CD4-positive, alpha-beta T cell treated with Interleukin-1 beta for 1 hour (primary cell): ENCODE data around the gene CDC34.
A peak's percentile ranks its signal among the peaks of the same experiment; 100 is the strongest.

Experiments
- DNase-seq, 2 donors: peaks; one replicate each; pipeline ENCODE4 v3.0.0-alpha.2; 2020 to 2022

CDC34 gene

GRCh38 chr19:497869-498510 lies 33.6 kb upstream of the CDC34 start:
- no peak for DNase-seq

DNA sequence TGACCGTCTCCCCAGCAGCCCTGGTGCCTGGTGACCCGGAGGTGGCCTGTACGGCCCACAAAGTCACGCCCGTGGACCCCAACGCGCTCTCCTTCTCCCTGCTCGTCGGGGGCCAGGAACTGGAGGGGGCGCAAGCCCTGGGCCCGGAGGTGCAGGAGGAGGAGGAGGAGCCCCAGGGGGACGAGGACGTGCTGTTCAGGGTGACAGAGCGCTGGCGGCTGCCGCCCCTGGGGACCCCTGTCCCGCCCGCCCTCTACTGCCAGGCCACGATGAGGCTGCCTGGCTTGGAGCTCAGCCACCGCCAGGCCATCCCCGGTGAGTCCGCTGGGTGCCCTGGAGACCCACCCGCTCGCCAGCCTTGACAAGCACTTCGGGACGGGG lies 33.1 kb upstream of the CDC34 start:
- DNase-seq, result no peak

GRCh38 chr19:498977-499623 lies 32.5 kb upstream of the CDC34 start:
- DNase-seq, result no peak

DNA sequence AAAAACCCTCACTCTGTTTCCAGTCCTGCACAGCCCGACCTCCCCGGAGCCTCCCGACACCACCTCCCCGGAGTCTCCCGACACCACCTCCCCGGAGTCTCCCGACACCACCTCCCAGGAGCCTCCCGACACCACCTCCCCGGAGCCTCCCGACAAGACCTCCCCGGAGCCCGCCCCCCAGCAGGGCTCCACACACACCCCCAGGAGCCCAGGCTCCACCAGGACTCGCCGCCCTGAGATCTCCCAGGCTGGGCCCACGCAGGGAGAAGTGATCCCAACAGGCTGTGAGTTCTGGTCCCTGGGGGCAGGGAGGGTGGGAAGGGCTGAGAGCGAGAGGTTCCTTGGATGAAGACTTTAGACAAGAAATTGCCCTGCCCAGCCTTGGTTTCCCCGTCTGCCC lies 29.9 kb upstream of the CDC34 start:
- no peak for DNase-seq

DNA sequence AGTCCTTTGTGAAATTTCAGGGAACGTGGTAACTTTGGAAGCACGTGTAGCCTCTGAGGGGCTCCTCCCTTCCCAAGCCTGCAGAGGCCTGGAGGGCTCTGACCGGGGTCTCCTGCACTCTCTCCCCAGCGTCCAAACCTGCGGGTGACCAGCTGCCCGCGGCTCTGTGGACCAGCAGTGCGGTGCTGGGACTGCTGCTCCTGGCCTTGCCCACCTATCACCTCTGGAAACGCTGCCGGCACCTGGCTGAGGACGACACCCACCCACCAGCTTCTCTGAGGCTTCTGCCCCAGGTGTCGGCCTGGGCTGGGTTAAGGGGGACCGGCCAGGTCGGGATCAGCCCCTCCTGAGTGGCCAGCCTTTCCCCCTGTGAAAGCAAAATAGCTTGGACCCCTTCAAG lies 26.9 kb upstream of the CDC34 start:
- no peak for DNase-seq

- DNase-seq, result peak; percentile 96 to 97
Observed at GRCh38 chr19:506404-507285, 24.9 kb upstream of the CDC34 start.

- DNase-seq, result peak; percentile 76 to 78
Observed at GRCh38 chr19:507286-508203, 24.0 kb upstream of the CDC34 start, which contains the start of gene TPGS1. Gene TPGS1, plus strand, starts transcription at chr19:507497. Its CDS starts 10 bp downstream, at chr19:507507.

- no peak for DNase-seq
Observed at GRCh38 chr19:508204-509150, 23.1 kb upstream of the CDC34 start.

DNA sequence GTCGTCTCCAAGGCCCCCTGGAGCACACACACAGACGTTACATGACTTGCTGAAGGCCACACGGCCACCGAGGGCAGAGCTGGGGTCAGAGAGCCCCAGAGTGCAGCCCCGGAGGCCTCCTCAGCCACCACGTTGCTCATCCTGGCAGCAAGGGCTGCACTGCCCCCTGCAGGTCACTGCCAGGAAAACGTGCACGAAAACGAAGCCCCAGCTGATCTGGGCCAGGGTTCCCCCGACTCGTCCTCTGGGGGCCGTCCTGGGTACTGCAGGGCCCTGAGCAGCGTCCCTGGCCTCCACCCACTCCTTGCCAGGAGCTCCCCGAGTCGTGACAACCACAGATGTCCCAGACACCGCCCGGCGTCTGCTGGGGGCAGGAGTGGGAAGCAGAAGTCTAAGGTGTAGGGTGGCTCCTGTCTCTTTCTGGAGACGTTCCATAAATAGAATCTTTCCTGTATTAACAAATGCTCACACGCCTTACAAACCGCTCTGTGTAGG lies 20.9 kb upstream of the CDC34 start:
- peak; percentile 94 to 95 for DNase-seq

DNA sequence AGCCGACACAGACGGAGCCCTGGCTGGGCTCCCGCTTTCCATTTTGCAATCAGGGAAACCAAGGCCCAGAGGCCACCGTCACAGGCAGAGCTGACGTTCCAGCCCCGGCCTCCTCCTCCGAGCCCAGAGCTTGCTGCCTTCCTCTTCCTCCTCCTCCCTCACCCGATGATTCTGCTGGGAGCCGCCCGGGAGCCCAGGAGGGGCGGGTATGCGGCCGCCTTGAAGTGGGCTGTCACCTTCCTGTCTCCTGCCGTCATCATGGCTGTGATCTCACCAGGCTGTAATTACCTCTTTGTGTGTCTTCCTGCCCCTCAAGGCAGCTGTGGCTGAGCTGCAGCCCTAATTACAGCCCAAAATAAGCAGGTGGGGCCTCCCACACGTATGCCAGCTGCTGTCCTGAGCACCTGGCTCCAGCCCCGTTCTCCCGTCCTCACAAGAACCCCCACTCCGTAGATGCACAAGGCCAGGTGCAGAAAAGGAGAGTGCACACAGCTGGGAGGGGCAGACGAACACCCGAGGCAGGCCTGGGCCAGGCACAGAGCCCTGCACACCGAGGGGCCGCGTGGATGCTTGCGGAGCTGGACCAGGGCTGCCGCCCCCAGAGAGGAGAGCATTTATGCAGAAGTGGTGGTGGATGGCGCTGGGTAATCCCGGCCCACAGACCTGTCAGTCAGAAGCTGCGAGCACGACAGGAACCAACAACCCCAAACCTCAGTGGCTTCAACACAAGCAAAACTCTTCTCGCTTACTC lies 20.3 kb upstream of the CDC34 start:
- DNase-seq, result peak; percentile 91

DNA sequence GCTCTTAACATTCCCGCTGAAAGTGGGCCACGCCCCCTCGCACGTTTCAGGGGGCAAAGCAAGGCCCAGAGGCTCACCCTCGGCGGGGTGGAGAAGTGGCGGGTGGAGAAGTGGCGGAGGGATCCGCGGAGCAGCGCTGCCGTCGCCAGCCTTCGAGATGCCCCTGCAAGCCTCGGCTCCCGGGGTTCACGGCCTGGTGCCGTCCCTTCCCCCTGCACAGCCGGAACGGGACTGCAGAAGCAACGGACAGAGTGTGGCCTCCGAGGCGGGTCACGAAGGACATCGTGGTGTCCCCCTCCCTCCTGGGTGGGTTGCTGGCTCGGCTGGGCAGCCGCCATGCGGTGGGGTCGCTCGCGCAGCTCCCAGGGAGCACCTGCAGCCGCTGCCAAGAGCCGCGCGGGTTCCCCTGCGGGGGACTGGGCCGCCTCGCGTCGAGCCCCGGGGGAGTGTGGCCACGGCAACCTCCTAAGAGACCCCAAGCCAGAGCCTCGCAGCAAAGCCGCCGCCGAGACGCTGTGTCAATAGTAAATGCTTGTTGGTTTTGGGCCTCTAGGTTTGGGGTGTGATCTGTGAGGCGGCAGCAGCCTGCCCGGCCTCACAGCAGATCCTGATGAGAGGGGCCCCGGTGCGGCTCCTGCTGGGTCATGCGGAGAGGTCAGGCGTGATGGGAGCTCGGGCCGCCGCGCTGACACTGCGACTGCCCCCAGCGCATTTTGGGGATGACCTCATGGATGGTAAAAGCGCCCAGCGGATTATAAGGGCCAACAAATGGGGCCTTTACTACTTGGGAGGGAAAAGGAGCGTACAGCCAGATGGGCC lies 18.8 kb upstream of the CDC34 start:
- no peak for DNase-seq

- DNase-seq, result no peak
Observed at GRCh38 chr19:513368-514165, 18.0 kb upstream of the CDC34 start.

DNA sequence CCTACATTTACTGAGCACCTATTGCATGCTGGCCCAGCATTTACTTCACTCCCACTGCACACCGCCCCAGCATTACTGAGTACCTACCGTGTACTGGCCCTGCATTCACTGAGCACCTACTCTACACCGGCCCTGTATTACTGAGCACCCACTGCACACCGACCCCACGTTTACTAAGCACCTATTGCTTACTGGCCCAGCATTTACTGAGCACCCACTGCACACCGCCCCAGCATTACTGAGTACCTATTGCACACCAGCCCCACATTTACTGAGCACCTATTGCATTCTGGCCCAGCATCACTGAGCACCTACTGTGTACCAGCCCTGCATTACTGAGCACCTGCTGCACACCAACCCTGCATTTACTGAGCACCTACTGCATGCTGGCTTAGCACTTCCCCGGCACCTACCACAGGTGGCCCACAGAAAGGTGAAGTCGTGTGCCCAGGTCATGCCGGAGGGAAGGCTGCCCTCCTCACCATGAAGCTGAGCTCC lies 17.3 kb upstream of the CDC34 start:
- no peak for DNase-seq

- no peak for DNase-seq
Observed at GRCh38 chr19:517721-518597, 13.6 kb upstream of the CDC34 start.

- peak; percentile 65 to 70 for DNase-seq
Observed at GRCh38 chr19:518598-519231, 12.8 kb upstream of the CDC34 start.

GRCh38 chr19:519449-519865 lies 12.1 kb upstream of the CDC34 start:
- no peak for DNase-seq

DNA sequence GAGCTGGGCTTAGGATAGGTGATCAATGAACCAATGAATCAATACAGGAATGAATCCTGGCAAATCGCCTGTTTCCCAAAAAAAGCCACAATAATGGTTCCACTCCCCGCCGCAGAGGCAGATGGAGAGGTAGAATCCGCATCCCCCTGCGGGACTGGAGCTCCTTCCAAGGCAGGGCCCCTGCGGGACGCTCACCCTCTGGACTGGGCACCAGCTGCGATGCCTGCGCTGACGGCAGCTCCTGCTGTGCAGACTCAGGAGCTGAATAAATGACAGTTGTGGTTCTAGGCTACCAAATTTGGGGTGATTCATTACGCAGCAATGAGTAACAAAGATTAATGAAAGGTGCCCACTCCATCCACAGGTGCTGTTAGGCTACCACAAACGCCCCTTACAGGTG lies 8.8 kb upstream of the CDC34 start:
- no peak for DNase-seq
